PC-9 (cell line): ENCODE measurements around the gene PPP1R1C. TPM values are rescaled to one million over a fixed set of nuclear protein-coding genes. Genes with fewer than 3 reads are reported as not detected.
"Not testable (repeated sequence)": the region's sequence is repeated elsewhere in the genome, so short reads cannot be mapped to it uniquely, and the experiment has no call there.

Experiments
- BruUV-seq: library from RNA; stranded (reverse); fragments of 400-500 nt; replicated peaks from 2 replicates; lab custom pipeline; 2021; lab: Mats Ljungman, UMichigan
- CTCF ChIA-PET: fragments of 300-600 bp; sonication (Branson Sonifier 250); formaldehyde crosslinking; loops from one replicate; lab custom pipeline; 2022; ENCODE audit warnings: antibody characterized with exemption; lab: Charles Lee
- POLR2A ChIA-PET: fragments of 300-600 bp; sonication (Branson Sonifier 250); formaldehyde crosslinking; loops from one replicate; lab custom pipeline; 2022; ENCODE audit warnings: antibody characterized with exemption; ENCODE audit not compliant: unreplicated experiment; lab: Charles Lee
- DNase-seq, 2 experiments: peaks; one replicate each; pipeline versions ENCODE4 v3.0.0 to v3.0.0-alpha.2; 2015 to 2022; ENCODE audit warnings: mixed read lengths in 1 of 2
- H2AFZ ChIP-seq: fragments of 200-600 bp; sonication (generic); 2 replicates; pipeline ENCODE4 v1.8.1; 2017; ENCODE audit warnings: antibody characterized with exemption
- H3F3A ChIP-seq: fragments of 200-600 bp; sonication (generic); 2 replicates; pipeline ENCODE4 v1.8.1; 2017; ENCODE audit warnings: antibody characterized with exemption, mild to moderate bottlenecking, low read depth; ENCODE audit not compliant: insufficient read depth
- H3K27ac ChIP-seq: fragments of 200-600 bp; sonication (generic); 2 replicates; pipeline ENCODE4 v1.6.1; 2016; ENCODE audit warnings: mixed run types
- H3K27me3 ChIP-seq: fragments of 200-600 bp; sonication (generic); 2 replicates; pipeline ENCODE4 v1.6.1; 2016; ENCODE audit warnings: low read depth, mixed run types; ENCODE audit not compliant: insufficient read depth
- H3K36me3 ChIP-seq: fragments of 200-600 bp; sonication (generic); 2 replicates; pipeline ENCODE4 v1.6.1; 2016; ENCODE audit warnings: low read depth, mixed run types
- H3K4me1 ChIP-seq: fragments of 200-600 bp; sonication (generic); replicated peaks from 2 replicates; pipeline ENCODE4 v1.6.1; 2016; ENCODE audit warnings: mixed run types; ENCODE audit not compliant: insufficient read depth
- H3K4me2 ChIP-seq: fragments of 200-600 bp; sonication (generic); 2 replicates; pipeline ENCODE4 v1.6.1; 2017; ENCODE audit warnings: mixed run types
- H3K4me3 ChIP-seq: fragments of 200-600 bp; sonication (generic); 2 replicates; pipeline ENCODE4 v1.6.1; 2016; ENCODE audit warnings: mixed run types
- H3K79me2 ChIP-seq: fragments of 200-600 bp; sonication (generic); 2 replicates; pipeline ENCODE4 v1.6.1; 2017; ENCODE audit warnings: low read depth, mixed run types
- H3K9me2 ChIP-seq: fragments of 200-600 bp; sonication (generic); 2 replicates; pipeline ENCODE4 v1.8.1; 2017; ENCODE audit warnings: mild to moderate bottlenecking; ENCODE audit not compliant: insufficient read depth
- H3K9me3 ChIP-seq: fragments of 200-600 bp; sonication (generic); 2 replicates; pipeline ENCODE4 v1.8.1; 2016; ENCODE audit warnings: low read depth; ENCODE audit not compliant: insufficient read depth
- H4K20me1 ChIP-seq: fragments of 200-600 bp; sonication (generic); 2 replicates; pipeline ENCODE4 v1.8.1; 2017; ENCODE audit not compliant: insufficient read depth
- CTCF ChIP-seq: fragments of 200-600 bp; sonication (generic); conservative IDR thresholded peaks from 2 replicates; pipeline ENCODE4 v1.6.1; 2017; ENCODE audit warnings: mixed run types, antibody characterized with exemption, mild to moderate bottlenecking, moderate library complexity
- EZH2 ChIP-seq: fragments of 200-600 bp; sonication (generic); IDR thresholded peaks from 2 replicates; pipeline ENCODE4 v1.8.0; 2017; ENCODE audit warnings: antibody characterized with exemption, low read depth
- intact Hi-C: fragments of 100-400 bp; cut with micrococcal nuclease; formaldehyde crosslinking; loops from one replicate; pipeline ENCODE4 v1.10.0; 2022; ENCODE audit not compliant: unreplicated experiment
- total RNA-seq: library from RNA; stranded (reverse); gene quantifications from 2 replicates; pipeline ENCODE4 v1.2.3, GENCODE V29; 2021

The PPP1R1C gene
- total RNA-seq, 1 experiment from 2014 or later = 27.5 TPM

GRCh38 chr2:181958726-181959125, 26.9 kb upstream of the PPP1R1C start:
- H3K9me2 ChIP-seq = no peaks in the 10 kb centered on the region
- H3K27ac ChIP-seq = no peak overlapping the region
- H3K9me3 ChIP-seq = peaks cover 10% of the 10 kb centered on the region
- ChIA-PET CTCF (no interaction called here), POLR2A (no interaction called here)
- no peak overlapping the region for H3K4me3 ChIP-seq
- intact Hi-C loops = loop anchor here (10.0 kb wide), 1 partner anchor 1214 kb away; no protein-coding TSS in a partner anchor
- no peaks in the 10 kb centered on the region for H4K20me1 ChIP-seq
- H3K4me1 ChIP-seq = peaks cover 24% of the 10 kb centered on the region
- H3F3A ChIP-seq = peaks cover 5% of the 10 kb centered on the region; the same call in 1 of the 2 replicates
- no peaks in the 10 kb centered on the region for H3K27me3 ChIP-seq
- no peak for DNase-seq
- no peak overlapping the region for H3K4me2 ChIP-seq
- H3K79me2 ChIP-seq = no peaks in the 10 kb centered on the region
- no peaks in the 10 kb centered on the region for H3K36me3 ChIP-seq
- TF ChIP-seq CTCF = no peak
- TF ChIP-seq EZH2 = no peak
- no peak overlapping the region for H2AFZ ChIP-seq
- BruUV-seq = no TSS peak

- intact Hi-C loops = loop anchor here (10.0 kb wide), 1 partner anchor 1215 kb away; no protein-coding TSS in a partner anchor
- CTCF ChIA-PET = interaction anchor here (0.8 kb wide), 1 partner anchor 68 kb away, joined by 3 read pairs; the partner anchor contains the start of gene ITPRID2
- POLR2A ChIA-PET = interaction anchor here (0.6 to 0.7 kb wide), 2 partner anchors 130 to 1952 kb away, joined by 3 to 4 read pairs; partner anchors contain the start of gene CWC22
Observed at GRCh38 chr2:181959508-181959907, 26.1 kb upstream of the PPP1R1C start.

GRCh38 chr2:181961167-181961566, 24.5 kb upstream of the PPP1R1C start:
- H3K27ac ChIP-seq, H3K36me3 ChIP-seq, POLR2A ChIA-PET, intact Hi-C loops, H3K27me3 ChIP-seq, BruUV-seq, H3K79me2 ChIP-seq, H3K4me3 ChIP-seq, H3K9me2 ChIP-seq, H4K20me1 ChIP-seq, H3K4me2 ChIP-seq, H3F3A ChIP-seq, CTCF ChIA-PET, H3K9me3 ChIP-seq, DNase-seq, H2AFZ ChIP-seq: not testable (repeated sequence)
- H3K4me1 ChIP-seq = 0 out of 2 replicates have a peak, but pooled peaks cover 11% of the 10 kb centered on the region

More at GRCh38 chr2:181959508-181959907, 26.1 kb upstream of the PPP1R1C start:
- Histone ChIP-seq H3K27ac (no peak overlapping the region), H3K9me3 (peaks cover 7% of the 10 kb centered on the region), H4K20me1 (no peaks in the 10 kb centered on the region), H3K4me1 (peaks cover 22% of the 10 kb centered on the region), H3F3A (peaks cover 5% of the 10 kb centered on the region; the same call in 1 of the 2 replicates), H3K4me3 (no peak overlapping the region), H3K36me3 (no peaks in the 10 kb centered on the region), H3K27me3 (no peaks in the 10 kb centered on the region), H3K79me2 (no peaks in the 10 kb centered on the region), H2AFZ (no peak overlapping the region), H3K9me2 (no peaks in the 10 kb centered on the region), H3K4me2 (no peak overlapping the region)
- DNase-seq = no peak
- BruUV-seq = no TSS peak
- TF ChIP-seq CTCF = no peak
- TF ChIP-seq EZH2 = no peak

GRCh38 chr2:181962142-181962541, 23.5 kb upstream of the PPP1R1C start:
- Histone ChIP-seq H3K9me3 (no peaks in the 10 kb centered on the region), H3K9me2 (no peaks in the 10 kb centered on the region), H3K4me3 (no peak overlapping the region), H3K27ac (no peak overlapping the region), H4K20me1 (no peaks in the 10 kb centered on the region), H3K79me2 (no peaks in the 10 kb centered on the region), H3K4me2 (no peak overlapping the region), H2AFZ (no peak overlapping the region), H3K27me3 (no peaks in the 10 kb centered on the region), H3K36me3 (no peaks in the 10 kb centered on the region), H3F3A (no peaks in the 10 kb centered on the region), H3K4me1 (0 out of 2 replicates have a peak, but pooled peaks cover 11% of the 10 kb centered on the region)
- CTCF ChIA-PET = no interaction called here
- no peak for DNase-seq
- intact Hi-C loops = no loop called here
- TF ChIP-seq EZH2 (no peak), CTCF (no peak)
- POLR2A ChIA-PET = no interaction called here
- no TSS peak for BruUV-seq
